ENCODE data around the gene EPGN. TPM values are rescaled to one million over a fixed set of nuclear protein-coding genes. Genes with fewer than 3 reads are reported as not detected.

The EPGN gene
- total and polyA plus RNA-seq, 2 of the 13 experiments (the other 11 are each of a cell fraction or from before 2014, with no cell fraction given) = not detected

GRCh38 chr4:74307170-74307569, 1.1 kb upstream of the EPGN start:
- Histone ChIP-seq H3K36me3 (replicated peaks in 1 of 2; ENCODE audit: control insufficient read depth in 1 of 2, insufficient read depth in 2 of 2, low read length in 2 of 2) (no peaks in the 10 kb centered on the region), H4K20me1 (ENCODE audit: insufficient read depth, low read length) (no peaks in the 10 kb centered on the region), H3K9me3 (ENCODE audit: low read length) (no peaks in the 10 kb centered on the region), H3K4me2 (ENCODE audit: low read depth, low read length) (no peak overlapping the region), H3K4me1 (ENCODE audit: insufficient read depth, low read length) (no peaks in the 10 kb centered on the region), H3K4me3 (replicated peaks in 1 of 3; ENCODE audit: insufficient read depth in 1 of 3, low read depth in 2 of 3, low read length in 3 of 3) (no peak overlapping the region), H3K9ac (ENCODE audit: insufficient read depth, low read depth, low read length) (no peak overlapping the region), H3K27ac (ENCODE audit: extremely low read length, insufficient read depth, low read length) (no peak overlapping the region), H2AFZ (ENCODE audit: low read length) (no peak overlapping the region), H3K27me3 (ENCODE audit: control insufficient read depth in 1 of 2, insufficient read depth in 2 of 2, low read length in 2 of 2) (peaks cover 0 to 4% of the 10 kb centered on the region in 2 experiments; a peak in 1 of 5 replicates), H3K79me2 (ENCODE audit: insufficient read depth, low read length) (no peaks in the 10 kb centered on the region)
- in situ Hi-C loops (cut with HindIII; ENCODE audit: extremely low pct_ligation_motif_present, low pct_unique_long_range_greater_than_20kb) (no loop called here), intact Hi-C loops (cut with micrococcal nuclease; ENCODE audit: unreplicated experiment) (no loop called here)
- TF ChIP-seq ZNF790 (CRISPR knock-in tag; IDR thresholded peaks at IDR 0.05; ENCODE audit: borderline replicate concordance) = no peak
- TF ChIP-seq MAFK (conservative IDR thresholded peaks at IDR 0.05 in 1 of 2, IDR thresholded peaks at IDR 0.05 in 1 of 2; ENCODE audit: low read length in 2 of 2) = peak; percentile 32 to 60; a peak in 3 of 4 replicates
- no peak for TF ChIP-seq NR2F2 (IDR thresholded peaks at IDR 0.05; ENCODE audit: borderline replicate concordance, low read depth)
- peak; percentile 24; the same call in 1 of the 2 replicates for TF ChIP-seq MAFF (IDR thresholded peaks at IDR 0.05; ENCODE audit: low read depth, low read length)
- TF ChIP-seq ZNF646 (CRISPR knock-in tag; IDR thresholded peaks at IDR 0.05) = no peak
- BruUV-seq (replicated peaks) = no TSS peak
- DNase-seq (ENCODE audit: low spot score) = no peak
- ChIA-PET POLR2A (no interaction called here), CTCF (ENCODE audit: low intra/inter-chr PET ratio, low total read pairs) (no interaction called here)
- no peak for ATAC-seq
- 14% methylated on average over 1 of the region's 1 CpG for WGBS (ENCODE audit: low lambda C conversion rate)
- FAIRE-seq = no peak
